ENCODE measurements around the gene RALY. TPM values are rescaled to one million over a fixed set of nuclear protein-coding genes. Genes with fewer than 3 reads are reported as not detected.

Gene RALY
- polyA plus RNA-seq, 1 donor from 2014 or later = 221 TPM

GRCh38 chr20:34078540-34078939, 84.8 kb downstream of the RALY start:
- no peaks in the 10 kb centered on the region for H4K20me1 ChIP-seq (ENCODE audit: insufficient read depth)
- peaks cover 4% of the 10 kb centered on the region for H3K36me3 ChIP-seq (ENCODE audit: insufficient read depth, low read length)
- no peaks in the 10 kb centered on the region for H3K9me2 ChIP-seq (ENCODE audit: insufficient read depth, low read length)

GRCh38 chr20:34079818-34080217, 86.1 kb downstream of the RALY start:
- Histone ChIP-seq H3K36me3 (ENCODE audit: insufficient read depth, low read length) (peaks cover 4% of the 10 kb centered on the region), H3K9me3 (ENCODE audit: low read length) (no peaks in the 10 kb centered on the region), H3F3A (ENCODE audit: insufficient read depth, low read length, poor library complexity, severe bottlenecking) (no peaks in the 10 kb centered on the region), H4K20me1 (ENCODE audit: insufficient read depth) (no peaks in the 10 kb centered on the region), H3K4me2 (ENCODE audit: low read length) (no peak overlapping the region), H2AFZ (ENCODE audit: low read depth, low read length) (no peak overlapping the region), H3K9me2 (ENCODE audit: insufficient read depth, low read length) (no peaks in the 10 kb centered on the region), H3K9ac (ENCODE audit: low read length) (no peak overlapping the region), H3K27ac (ENCODE audit: low read length) (no peak overlapping the region), H3K4me3 (ENCODE audit: low read length) (no peak overlapping the region), H3K79me2 (replicated peaks; ENCODE audit: insufficient read depth, low read length) (no peaks in the 10 kb centered on the region), H3K27me3 (ENCODE audit: insufficient read depth, low read depth, low read length) (no peaks in the 10 kb centered on the region)
- no peak for TF ChIP-seq RAD21 (conservative IDR thresholded peaks at IDR 0.05)
- TF ChIP-seq EZH2 (IDR thresholded peaks at IDR 0.05; ENCODE audit: borderline replicate concordance, insufficient read depth, low read length, poor library complexity, severe bottlenecking) = no peak
- no peak for TF ChIP-seq TAF1 (IDR thresholded peaks at IDR 0.05; ENCODE audit: low read depth)
- no peak for TF ChIP-seq POLR2AphosphoS5 (IDR thresholded peaks at IDR 0.05)
- no peak for TF ChIP-seq SMC3 (conservative IDR thresholded peaks at IDR 0.05; ENCODE audit: poor library complexity)
- TF ChIP-seq MXI1 (conservative IDR thresholded peaks at IDR 0.05; ENCODE audit: poor library complexity, severe bottlenecking) = no peak
- TF ChIP-seq EP300 (conservative IDR thresholded peaks at IDR 0.05; ENCODE audit: poor library complexity, severe bottlenecking) = no peak
- TF ChIP-seq, protein P1, sequence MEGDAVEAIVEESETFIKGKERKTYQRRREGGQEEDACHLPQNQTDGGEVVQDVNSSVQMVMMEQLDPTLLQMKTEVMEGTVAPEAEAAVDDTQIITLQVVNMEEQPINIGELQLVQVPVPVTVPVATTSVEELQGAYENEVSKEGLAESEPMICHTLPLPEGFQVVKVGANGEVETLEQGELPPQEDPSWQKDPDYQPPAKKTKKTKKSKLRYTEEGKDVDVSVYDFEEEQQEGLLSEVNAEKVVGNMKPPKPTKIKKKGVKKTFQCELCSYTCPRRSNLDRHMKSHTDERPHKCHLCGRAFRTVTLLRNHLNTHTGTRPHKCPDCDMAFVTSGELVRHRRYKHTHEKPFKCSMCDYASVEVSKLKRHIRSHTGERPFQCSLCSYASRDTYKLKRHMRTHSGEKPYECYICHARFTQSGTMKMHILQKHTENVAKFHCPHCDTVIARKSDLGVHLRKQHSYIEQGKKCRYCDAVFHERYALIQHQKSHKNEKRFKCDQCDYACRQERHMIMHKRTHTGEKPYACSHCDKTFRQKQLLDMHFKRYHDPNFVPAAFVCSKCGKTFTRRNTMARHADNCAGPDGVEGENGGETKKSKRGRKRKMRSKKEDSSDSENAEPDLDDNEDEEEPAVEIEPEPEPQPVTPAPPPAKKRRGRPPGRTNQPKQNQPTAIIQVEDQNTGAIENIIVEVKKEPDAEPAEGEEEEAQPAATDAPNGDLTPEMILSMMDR (IDR thresholded peaks at IDR 0.05; ENCODE audit: poor library complexity, severe bottlenecking) = no peak
- TF ChIP-seq, protein P2, sequence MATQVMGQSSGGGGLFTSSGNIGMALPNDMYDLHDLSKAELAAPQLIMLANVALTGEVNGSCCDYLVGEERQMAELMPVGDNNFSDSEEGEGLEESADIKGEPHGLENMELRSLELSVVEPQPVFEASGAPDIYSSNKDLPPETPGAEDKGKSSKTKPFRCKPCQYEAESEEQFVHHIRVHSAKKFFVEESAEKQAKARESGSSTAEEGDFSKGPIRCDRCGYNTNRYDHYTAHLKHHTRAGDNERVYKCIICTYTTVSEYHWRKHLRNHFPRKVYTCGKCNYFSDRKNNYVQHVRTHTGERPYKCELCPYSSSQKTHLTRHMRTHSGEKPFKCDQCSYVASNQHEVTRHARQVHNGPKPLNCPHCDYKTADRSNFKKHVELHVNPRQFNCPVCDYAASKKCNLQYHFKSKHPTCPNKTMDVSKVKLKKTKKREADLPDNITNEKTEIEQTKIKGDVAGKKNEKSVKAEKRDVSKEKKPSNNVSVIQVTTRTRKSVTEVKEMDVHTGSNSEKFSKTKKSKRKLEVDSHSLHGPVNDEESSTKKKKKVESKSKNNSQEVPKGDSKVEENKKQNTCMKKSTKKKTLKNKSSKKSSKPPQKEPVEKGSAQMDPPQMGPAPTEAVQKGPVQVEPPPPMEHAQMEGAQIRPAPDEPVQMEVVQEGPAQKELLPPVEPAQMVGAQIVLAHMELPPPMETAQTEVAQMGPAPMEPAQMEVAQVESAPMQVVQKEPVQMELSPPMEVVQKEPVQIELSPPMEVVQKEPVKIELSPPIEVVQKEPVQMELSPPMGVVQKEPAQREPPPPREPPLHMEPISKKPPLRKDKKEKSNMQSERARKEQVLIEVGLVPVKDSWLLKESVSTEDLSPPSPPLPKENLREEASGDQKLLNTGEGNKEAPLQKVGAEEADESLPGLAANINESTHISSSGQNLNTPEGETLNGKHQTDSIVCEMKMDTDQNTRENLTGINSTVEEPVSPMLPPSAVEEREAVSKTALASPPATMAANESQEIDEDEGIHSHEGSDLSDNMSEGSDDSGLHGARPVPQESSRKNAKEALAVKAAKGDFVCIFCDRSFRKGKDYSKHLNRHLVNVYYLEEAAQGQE (IDR thresholded peaks at IDR 0.05; ENCODE audit: borderline replicate concordance) = no peak

More at GRCh38 chr20:34078540-34078939, 84.8 kb downstream of the RALY start:
- H3K4me3 ChIP-seq (ENCODE audit: low read length) = no peak overlapping the region
- TF ChIP-seq SMC3 (conservative IDR thresholded peaks at IDR 0.05; ENCODE audit: poor library complexity) (no peak), POLR2AphosphoS5 (IDR thresholded peaks at IDR 0.05) (no peak), RAD21 (conservative IDR thresholded peaks at IDR 0.05) (no peak), TAF1 (IDR thresholded peaks at IDR 0.05; ENCODE audit: low read depth) (no peak), EP300 (conservative IDR thresholded peaks at IDR 0.05; ENCODE audit: poor library complexity, severe bottlenecking) (no peak), MXI1 (conservative IDR thresholded peaks at IDR 0.05; ENCODE audit: poor library complexity, severe bottlenecking) (no peak), EZH2 (IDR thresholded peaks at IDR 0.05; ENCODE audit: borderline replicate concordance, insufficient read depth, low read length, poor library complexity, severe bottlenecking) (no peak)
- TF ChIP-seq, protein P1 (IDR thresholded peaks at IDR 0.05; ENCODE audit: poor library complexity, severe bottlenecking) = no peak
- TF ChIP-seq, protein P2 (IDR thresholded peaks at IDR 0.05; ENCODE audit: borderline replicate concordance) = no peak
- H3K27me3 ChIP-seq (ENCODE audit: insufficient read depth, low read depth, low read length) = no peaks in the 10 kb centered on the region
- H3K79me2 ChIP-seq (replicated peaks; ENCODE audit: insufficient read depth, low read length) = no peaks in the 10 kb centered on the region
- H3K9ac ChIP-seq (ENCODE audit: low read length) = no peak overlapping the region
- no peaks in the 10 kb centered on the region for H3F3A ChIP-seq (ENCODE audit: insufficient read depth, low read length, poor library complexity, severe bottlenecking)
- H3K4me2 ChIP-seq (ENCODE audit: low read length) = no peak overlapping the region
- H3K9me3 ChIP-seq (ENCODE audit: low read length) = no peaks in the 10 kb centered on the region
- no peak overlapping the region for H2AFZ ChIP-seq (ENCODE audit: low read depth, low read length)
- no peak overlapping the region for H3K27ac ChIP-seq (ENCODE audit: low read length)
